Mammary microvascular endothelial cell (primary cell): ENCODE measurements around the gene TSLP. TPM values are rescaled to one million over a fixed set of nuclear protein-coding genes. Genes with fewer than 3 reads are reported as not detected.

ENCODE experiments used
- total RNA-seq: library from RNA; depleted of rRNA; stranded (reverse); fragments of >200 nt; gene quantifications from 2 replicates; pipeline ENCODE4 v1.2.3, GENCODE V29; 2015

The TSLP gene
- total RNA-seq, result 0.13 TPM in 1 of 2 replicates, not detected in the other

DNA sequence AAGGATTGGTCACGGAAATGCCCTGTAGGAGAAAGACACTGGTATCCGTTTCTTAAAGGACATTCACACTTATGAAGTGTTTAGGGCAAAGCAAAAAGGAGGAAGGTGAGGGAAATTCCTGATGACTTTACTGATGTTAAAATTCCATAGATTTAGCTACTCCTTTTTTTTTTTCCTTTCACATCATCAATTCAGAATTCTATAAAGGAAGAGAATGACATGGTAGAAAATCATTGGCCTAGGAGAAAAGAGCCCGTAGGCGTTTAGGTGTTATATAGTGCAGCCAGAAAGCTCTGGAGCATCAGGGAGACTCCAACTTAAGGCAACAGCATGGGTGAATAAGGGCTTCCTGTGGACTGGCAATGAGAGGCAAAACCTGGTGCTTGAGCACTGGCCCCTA lies at the start of gene TSLP:
Gene TSLP (plus strand): TSS at position 301 of the 400 bp plus-strand sequence. CDS start 178 bp downstream, outside the sequence.

DNA sequence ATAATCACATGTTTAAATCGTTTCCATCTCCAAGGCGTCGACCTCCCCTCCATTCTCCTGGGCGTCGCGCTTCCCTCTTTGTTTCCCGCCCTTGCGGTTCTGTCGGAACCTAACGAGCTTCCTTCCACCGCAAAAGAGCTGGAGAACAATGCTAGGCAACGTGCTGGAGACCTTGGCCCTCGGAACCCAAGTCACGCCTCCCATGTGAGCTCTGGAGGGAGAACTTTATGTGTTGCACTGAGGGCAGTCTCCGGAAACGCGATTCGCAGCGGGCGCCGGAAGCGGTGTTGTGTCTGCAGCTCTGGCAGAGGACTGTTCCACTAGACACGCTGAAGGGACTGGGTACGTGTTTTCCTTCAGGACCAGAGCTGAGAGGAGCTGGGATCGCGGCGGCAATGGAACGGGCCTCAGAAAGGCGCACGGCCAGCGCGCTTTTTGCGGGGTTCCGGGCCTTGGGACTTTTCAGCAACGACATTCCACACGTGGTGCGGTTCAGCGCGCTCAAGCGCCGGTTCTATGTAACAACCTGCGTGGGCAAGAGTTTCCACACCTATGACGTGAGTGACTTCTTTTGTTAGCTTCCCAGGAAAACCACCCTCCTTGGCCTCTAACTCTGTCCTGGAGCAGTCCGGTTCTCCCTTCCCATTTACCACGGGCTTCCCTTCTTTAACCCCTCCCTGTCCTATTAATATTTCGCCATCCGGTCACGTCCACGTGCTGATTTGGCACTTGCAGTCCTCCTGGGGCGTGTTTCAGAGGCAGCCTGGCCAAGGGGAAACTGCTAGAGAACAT lies 20.7 kb downstream of the TSLP start, which contains the start of gene WDR36:
Gene WDR36 (plus strand): TSS at position 287 of the 792 bp plus-strand sequence. CDS start 109 bp downstream, at position 396.

Other genes starting within 250 kb of the TSLP start
- 26.4 and 34.4 TPM in 2 replicates for gene WDR36, start 20.6 kb downstream of the TSLP start, total RNA-seq
- 0.34 and 1.3 TPM in 2 replicates for gene CAMK4, start 152.7 kb downstream of the TSLP start, total RNA-seq